GM19035 (cell line): Measurements from ENCODE around the gene EHMT1.

Source experiments
- ATAC-seq: cut with Tn5 transposase; IDR thresholded peaks from one replicate; pipeline ENCODE4 v1.9.1; 2021; ENCODE audit not compliant: unreplicated experiment

Gene EHMT1

DNA sequence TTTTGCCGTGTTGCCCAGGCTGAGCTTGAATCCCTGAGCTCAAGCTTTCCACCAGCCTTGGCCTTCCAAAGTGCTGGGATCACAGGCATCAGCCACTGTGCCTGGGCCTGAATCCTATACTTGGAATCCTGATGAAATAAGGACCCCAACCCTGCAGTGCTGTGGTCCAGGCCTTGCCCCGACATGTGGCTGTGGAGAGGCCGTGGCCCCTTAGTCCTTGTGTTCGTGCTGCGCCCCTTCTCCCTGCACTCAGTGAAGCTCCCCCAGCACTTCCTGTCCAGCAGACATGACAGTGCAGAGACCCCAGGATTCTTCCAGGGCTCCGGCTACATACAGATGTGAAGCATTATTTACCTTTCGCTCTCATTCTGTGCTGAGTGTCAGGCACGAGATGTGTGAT, 52.9 kb downstream of the EHMT1 start:
- no peak for ATAC-seq

DNA sequence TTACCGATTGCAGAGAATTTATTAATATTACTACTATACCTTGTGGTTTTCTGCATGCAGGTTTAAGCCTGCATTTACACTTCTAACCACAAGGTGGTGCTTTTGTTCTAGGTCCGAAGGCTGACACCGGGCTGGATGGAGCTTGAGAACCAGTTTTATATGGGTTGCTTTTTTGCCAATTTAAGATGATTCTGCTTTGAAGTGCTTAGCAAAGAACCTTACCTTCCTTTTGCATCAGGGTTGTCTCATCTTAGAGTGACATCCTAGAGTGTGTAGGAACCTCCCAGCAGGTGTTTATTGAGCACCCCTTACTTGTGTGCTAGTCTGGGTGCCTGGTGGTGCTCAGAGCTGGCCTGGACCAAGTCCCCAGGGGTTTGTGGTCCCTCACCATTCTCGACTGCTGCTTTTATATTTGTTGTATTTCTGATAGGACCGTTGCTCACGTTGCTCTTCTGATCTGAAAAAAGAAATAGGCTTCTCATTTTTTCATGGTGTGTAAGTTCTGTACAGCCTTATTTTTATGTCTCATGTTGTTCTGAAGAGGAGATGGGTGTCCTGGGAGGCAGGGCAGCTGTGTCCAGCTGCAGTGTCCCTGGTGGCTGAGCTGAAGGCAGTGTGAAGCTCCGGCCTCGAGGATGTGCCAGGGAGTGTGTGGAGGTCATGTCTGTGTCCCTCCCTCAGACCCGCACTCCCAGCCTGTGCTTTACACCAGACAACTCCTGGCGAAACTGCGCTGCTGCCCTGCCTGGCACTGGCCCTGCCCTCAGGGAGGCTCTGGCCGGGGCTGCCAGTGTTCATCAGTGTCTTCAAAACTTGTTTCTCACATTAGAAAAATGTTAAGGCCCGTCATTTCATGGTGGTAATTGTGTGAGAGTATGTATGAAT, 54.3 kb downstream of the EHMT1 start:
- peak; percentile 62 for ATAC-seq

- ATAC-seq = no peak
These were observed 55.1 kb downstream of the EHMT1 start for GRCh38 chr9:137673886-137674285.

GRCh38 chr9:137674307-137674975, 55.6 kb downstream of the EHMT1 start:
- ATAC-seq = no peak

GRCh38 chr9:137674976-137675320, 56.1 kb downstream of the EHMT1 start:
- ATAC-seq = no peak

- ATAC-seq = no peak
These were observed 58.2 kb downstream of the EHMT1 start for GRCh38 chr9:137676998-137677397.

DNA sequence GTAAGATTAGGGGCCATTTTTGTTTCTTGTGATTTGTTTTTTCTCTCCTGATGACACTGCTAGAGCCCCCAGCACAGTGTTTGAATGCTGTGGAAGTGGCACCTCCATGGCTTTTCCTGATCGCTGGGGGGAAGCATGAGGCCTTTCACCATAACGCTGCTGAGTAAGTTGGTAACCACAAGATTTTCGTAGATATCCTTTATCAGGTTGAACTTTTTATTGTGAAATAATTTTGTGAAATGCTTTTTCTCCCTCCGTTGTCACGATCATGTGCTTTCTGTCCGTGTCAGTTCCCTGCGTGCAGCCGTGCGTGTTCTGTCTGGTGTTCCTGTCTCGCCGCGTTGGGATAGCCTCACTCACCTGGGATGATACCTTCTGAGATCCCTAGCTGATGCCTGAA, 59.4 kb downstream of the EHMT1 start:
- ATAC-seq = no peak

- no peak for ATAC-seq
These were observed 60.4 kb downstream of the EHMT1 start for GRCh38 chr9:137679249-137679648.

DNA sequence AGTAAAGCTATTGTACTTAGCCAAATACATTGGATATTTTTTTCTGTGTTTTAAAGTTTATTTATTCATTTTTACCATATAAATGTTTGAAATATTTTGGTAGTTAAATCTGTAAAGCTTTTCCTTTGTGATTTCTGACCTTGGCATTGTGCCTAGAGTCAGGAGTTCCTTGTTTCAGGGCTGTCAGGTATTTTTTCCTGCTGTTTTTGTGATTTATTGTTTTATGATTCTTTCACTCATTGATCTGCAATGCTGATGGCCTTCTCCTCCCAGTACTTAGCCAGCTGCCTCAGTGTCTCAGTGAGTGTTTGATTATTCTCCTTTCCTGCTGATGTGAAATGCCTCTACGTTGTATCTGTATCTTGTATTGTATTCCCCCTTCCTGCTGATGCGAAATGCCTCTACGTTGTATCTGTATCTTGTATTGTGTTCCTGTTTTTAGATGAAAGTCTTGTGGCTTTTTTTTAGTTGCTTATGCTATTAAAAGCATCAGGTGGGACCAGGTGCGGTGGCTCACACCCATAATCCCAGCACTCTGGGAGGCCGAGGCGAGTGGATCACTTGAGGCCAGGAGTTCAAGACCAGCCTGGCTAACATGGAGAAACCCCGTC, 61.0 kb downstream of the EHMT1 start:
- no peak for ATAC-seq

GRCh38 chr9:137680444-137681358, 61.9 kb downstream of the EHMT1 start:
- no peak for ATAC-seq

DNA sequence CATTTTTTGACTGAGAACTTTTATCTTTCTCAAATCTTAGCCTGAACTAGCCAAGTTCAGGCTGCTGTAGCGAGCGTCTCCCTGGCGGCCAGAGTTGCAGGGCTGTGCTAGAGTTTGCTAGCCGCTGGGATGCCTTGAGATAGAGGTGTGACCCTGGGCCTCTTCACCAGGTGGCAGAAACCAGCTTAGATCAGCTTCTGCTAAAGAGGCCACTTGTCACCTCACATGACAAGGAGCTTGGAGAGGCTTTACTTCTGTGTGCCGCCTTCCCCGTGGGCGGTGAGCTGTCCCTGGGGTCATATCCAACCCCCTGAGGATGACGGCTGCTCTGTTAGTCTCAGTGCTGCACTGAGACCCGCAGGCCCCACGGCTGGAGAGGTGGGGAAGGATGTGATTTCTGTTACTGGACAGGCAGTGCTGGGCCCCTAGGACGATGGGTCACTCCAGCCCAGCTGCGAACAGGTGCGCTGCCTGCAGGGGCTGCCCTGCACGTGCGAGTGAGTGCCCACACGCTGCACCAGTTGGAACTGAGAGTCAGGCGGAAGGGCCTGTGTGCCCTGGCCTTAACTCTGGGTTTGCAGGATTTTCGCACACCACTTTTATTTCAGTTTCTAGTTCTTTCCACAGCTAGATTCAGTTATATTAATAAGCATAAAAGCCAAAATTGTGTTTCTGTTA, 63.8 kb downstream of the EHMT1 start:
- no peak for ATAC-seq

GRCh38 chr9:137683262-137683864, 64.6 kb downstream of the EHMT1 start:
- no peak for ATAC-seq

GRCh38 chr9:137685035-137685740, 66.4 kb downstream of the EHMT1 start:
- ATAC-seq = no peak

- no peak for ATAC-seq
These were observed 67.1 kb downstream of the EHMT1 start for GRCh38 chr9:137685741-137686420.

- no peak for ATAC-seq
These were observed 69.5 kb downstream of the EHMT1 start for GRCh38 chr9:137688261-137688660.

DNA sequence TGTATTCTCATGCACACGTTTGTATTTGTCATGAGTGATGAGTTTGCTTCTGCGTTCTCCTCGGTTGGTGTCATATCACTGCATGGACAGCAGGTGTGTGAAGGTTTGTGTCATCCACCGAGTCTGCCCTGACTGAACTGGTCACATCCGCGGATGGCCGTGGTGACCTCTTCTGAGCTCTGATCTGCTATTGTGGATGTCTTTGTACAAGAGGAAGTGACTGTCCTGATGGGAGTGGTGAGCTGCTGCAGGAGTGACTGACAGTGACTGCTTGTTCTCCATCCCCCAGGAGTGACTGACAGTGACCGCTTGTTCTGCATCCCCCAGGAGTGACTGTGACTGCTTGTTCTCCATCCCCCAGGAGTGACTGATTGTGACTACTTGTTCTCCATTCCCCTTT, 69.9 kb downstream of the EHMT1 start:
- no peak for ATAC-seq

DNA sequence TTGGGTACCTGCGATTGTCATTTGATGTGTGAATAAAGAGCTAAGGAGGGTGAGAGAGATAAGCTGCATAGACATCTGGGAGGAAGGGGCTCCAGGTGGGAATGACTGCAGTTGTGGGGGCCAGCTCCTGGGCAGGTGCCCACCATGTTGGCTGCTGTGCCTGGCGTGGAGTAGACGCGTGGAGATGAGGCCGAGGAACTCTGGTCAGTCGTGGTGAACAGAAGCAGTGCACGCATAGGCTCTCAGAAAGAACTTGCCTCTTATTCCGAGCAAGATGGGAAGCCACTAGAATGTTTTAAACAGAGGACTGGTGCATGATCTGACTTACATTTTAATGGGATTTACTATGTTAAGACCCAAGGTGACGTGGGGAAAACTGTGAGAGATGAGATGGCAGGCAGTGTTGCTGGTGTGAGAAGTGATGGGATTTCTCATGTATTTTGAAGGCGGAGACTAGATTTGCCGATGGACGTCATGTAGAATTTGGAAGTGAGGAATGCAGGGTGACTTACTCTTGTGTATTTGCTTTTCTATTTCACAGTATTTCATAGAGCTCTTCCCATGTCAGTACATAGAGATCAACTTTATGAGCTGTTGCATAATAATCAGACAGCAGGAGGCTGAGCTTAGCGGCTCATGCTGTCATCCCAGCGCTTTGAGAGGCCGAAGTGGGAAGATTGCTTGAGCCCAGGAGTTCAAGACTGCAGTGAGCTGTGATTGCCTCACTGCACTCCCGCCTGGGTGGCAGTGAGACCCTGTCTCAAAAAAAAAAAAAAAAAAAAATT, 71.1 kb downstream of the EHMT1 start:
- no peak for ATAC-seq
